Stimulated activated naive CD8-positive, alpha-beta T cell treated with anti-CD3 and anti-CD28 coated beads, Interleukin-15, amount 100 ng/mL, for 72 hours (primary cell): Measurements from ENCODE around the gene MINDY2.
A peak's percentile ranks its signal among the peaks of the same experiment; 100 is the strongest.
"Not testable (repeated sequence)": the region's sequence is repeated elsewhere in the genome, so short reads cannot be mapped to it uniquely, and the experiment has no call there.

ENCODE experiments used
- ATAC-seq: fragments of 150-1000 bp; cut with Tn5 transposase; 2 replicates; pipeline ENCODE4 v1.10.0; 2021; ENCODE audit warnings: mild to moderate bottlenecking, moderate library complexity
- DNase-seq, 2 donors: peaks; one replicate each; pipeline ENCODE4 v3.0.0; 2021 to 2022
- H3K27ac Mint-ChIP-seq, 2 donors: one replicate each; pipeline ENCODE4 v1.8.0; 2022; ENCODE audit warnings: mild to moderate bottlenecking in 2 of 2, mixed read lengths in 2 of 2, moderate library complexity in 2 of 2
- H3K27me3 Mint-ChIP-seq: one replicate; pipeline ENCODE4 v1.8.0; 2022; ENCODE audit warnings: mixed read lengths
- H3K4me1 Mint-ChIP-seq: one replicate; pipeline ENCODE4 v1.8.0; 2022; ENCODE audit warnings: mild to moderate bottlenecking, mixed read lengths
- H3K4me3 Mint-ChIP-seq, 2 donors: one replicate each; pipeline ENCODE4 v1.8.0; 2022; ENCODE audit warnings: mild to moderate bottlenecking in 2 of 2, mixed read lengths in 2 of 2, moderate library complexity in 1 of 2
- H3K9me3 Mint-ChIP-seq, 2 donors: one replicate each; pipeline ENCODE4 v1.8.0; 2022; ENCODE audit warnings: mixed read lengths in 2 of 2

Gene MINDY2

DNA sequence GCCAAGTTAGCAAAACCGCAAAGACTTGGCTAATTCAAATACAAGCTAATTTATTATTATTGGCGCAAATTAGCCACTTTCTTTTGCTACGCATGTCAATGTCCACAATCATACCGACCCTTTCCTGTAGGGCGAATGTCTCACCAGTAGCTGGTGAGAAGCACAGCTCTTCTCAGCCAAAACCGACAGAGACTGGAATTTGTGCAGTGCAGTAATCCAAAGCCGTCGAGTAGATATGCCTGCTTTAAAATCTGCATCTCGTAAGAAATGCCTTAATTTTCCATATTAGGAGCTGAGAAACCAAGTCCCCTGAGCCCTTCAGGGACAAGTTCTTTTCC, 614 bp upstream of the MINDY2 start:
- Mint-ChIP-seq H3K27ac (peak overlapping the region; percentile 93 to 94), H3K4me1 (peaks cover 7% of the 10 kb centered on the region), H3K27me3 (no peaks in the 10 kb centered on the region), H3K4me3 (peak overlapping the region in 1 of 2 donors; percentile 99), H3K9me3 (no peaks in the 10 kb centered on the region)
- peak; percentile 59 for ATAC-seq
- peak in 1 of 2 donors; percentile 53 for DNase-seq

GRCh38 chr15:58771621-58772250, 634 bp downstream of the MINDY2 start:
- DNase-seq (peak in 1 of 2 donors; percentile 13), ATAC-seq (peak; percentile 2)
- peaks cover 7% of the 10 kb centered on the region for H3K4me1 Mint-ChIP-seq
- H3K4me3 Mint-ChIP-seq, result peak overlapping the region in 1 of 2 donors; percentile 99
- peak overlapping the region; percentile 90 to 96 for H3K27ac Mint-ChIP-seq
- H3K27me3 Mint-ChIP-seq, result no peaks in the 10 kb centered on the region
- H3K9me3 Mint-ChIP-seq, result no peaks in the 10 kb centered on the region

DNA sequence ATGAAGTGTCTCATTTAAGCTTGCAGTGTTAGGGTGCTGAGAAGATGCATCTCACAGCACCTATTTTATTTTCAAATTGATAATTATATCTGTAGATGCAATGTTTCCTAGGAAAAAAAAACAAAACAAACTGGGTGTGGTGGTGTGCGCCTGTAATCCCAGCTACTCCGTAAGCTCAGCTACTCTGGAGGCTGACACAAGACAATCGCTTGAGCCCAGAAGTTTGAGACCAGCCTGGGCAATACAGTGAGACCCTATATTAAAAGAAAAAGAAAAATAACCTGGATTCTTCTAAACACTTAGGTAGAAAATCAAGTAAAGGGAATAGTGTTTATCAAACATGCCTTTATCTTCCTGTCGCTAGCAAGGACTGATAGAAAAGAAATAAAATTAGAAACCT, 1.9 kb downstream of the MINDY2 start:
- H3K27ac Mint-ChIP-seq, result no peak overlapping the region
- H3K4me1 Mint-ChIP-seq, result peaks cover 13% of the 10 kb centered on the region

GRCh38 chr15:58775402-58775801, 4.3 kb downstream of the MINDY2 start:
- Mint-ChIP-seq H3K4me3 (no peak overlapping the region), H3K4me1 (peaks cover 6% of the 10 kb centered on the region), H3K27me3 (no peaks in the 10 kb centered on the region), H3K27ac (no peak overlapping the region), H3K9me3 (no peaks in the 10 kb centered on the region)
- no peak for ATAC-seq
- DNase-seq, result no peak

More for the DNA sequence above, 1.9 kb downstream of the MINDY2 start:
- Mint-ChIP-seq H3K4me3 (peak overlapping the region in 1 of 2 donors; percentile 99), H3K27me3 (no peaks in the 10 kb centered on the region), H3K9me3 (no peaks in the 10 kb centered on the region)
- DNase-seq (no peak), ATAC-seq (no peak)

GRCh38 chr15:58777107-58777506, 6.0 kb downstream of the MINDY2 start:
- H3K27me3 Mint-ChIP-seq, result no peaks in the 10 kb centered on the region

GRCh38 chr15:58779554-58779953, 8.5 kb downstream of the MINDY2 start:
- Mint-ChIP-seq H3K27ac (no peak overlapping the region), H3K9me3 (no peaks in the 10 kb centered on the region), H3K4me1 (peaks cover 6% of the 10 kb centered on the region), H3K27me3 (no peaks in the 10 kb centered on the region), H3K4me3 (no peak overlapping the region)
- no peak for DNase-seq
- no peak for ATAC-seq

More at GRCh38 chr15:58777107-58777506, 6.0 kb downstream of the MINDY2 start:
- ATAC-seq (no peak), DNase-seq (no peak)
- H3K4me3 Mint-ChIP-seq, result no peak overlapping the region
- H3K9me3 Mint-ChIP-seq, result no peaks in the 10 kb centered on the region
- H3K27ac Mint-ChIP-seq, result peak overlapping the region in 1 of 2 donors; percentile 1
- peaks cover 6% of the 10 kb centered on the region for H3K4me1 Mint-ChIP-seq

GRCh38 chr15:58785355-58785754, 14.3 kb downstream of the MINDY2 start:
- Mint-ChIP-seq H3K27me3 (no peaks in the 10 kb centered on the region), H3K27ac (no peak overlapping the region), H3K9me3 (no peaks in the 10 kb centered on the region), H3K4me1 (no peaks in the 10 kb centered on the region), H3K4me3 (no peak overlapping the region)
- DNase-seq (no peak), ATAC-seq (no peak)

GRCh38 chr15:58788056-58788710, 17.1 kb downstream of the MINDY2 start:
- Mint-ChIP-seq H3K9me3 (no peaks in the 10 kb centered on the region), H3K27me3 (no peaks in the 10 kb centered on the region), H3K4me1 (no peaks in the 10 kb centered on the region), H3K27ac (no peak overlapping the region), H3K4me3 (no peak overlapping the region)
- no peak for DNase-seq
- no peak for ATAC-seq

DNA sequence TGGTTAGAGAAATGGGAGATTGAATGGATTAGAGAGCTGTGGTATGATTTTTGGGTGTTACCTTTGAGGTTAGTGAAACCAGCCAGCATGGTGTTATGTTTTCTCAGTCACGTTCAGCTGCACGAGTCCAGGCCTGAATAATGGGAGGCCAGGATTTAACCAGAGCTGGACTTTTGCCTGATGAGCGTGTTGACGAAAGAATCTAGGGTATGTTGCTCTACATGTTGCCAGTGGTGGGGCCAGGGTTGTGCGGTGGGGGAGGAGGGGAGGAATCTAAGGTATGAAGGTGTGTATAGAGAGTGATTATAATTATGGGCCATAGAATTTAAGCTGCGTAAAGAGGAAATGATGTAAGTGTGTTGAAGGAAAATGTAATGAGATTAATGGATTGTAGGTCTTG, 22.8 kb downstream of the MINDY2 start:
- no peaks in the 10 kb centered on the region for H3K27me3 Mint-ChIP-seq
- H3K4me3 Mint-ChIP-seq, result no peak overlapping the region
- H3K9me3 Mint-ChIP-seq, result no peaks in the 10 kb centered on the region
- H3K27ac Mint-ChIP-seq, result peak overlapping the region in 1 of 2 donors; percentile 57
- peaks cover 23% of the 10 kb centered on the region for H3K4me1 Mint-ChIP-seq
- no peak for ATAC-seq
- DNase-seq, result no peak

GRCh38 chr15:58795825-58796224, 24.7 kb downstream of the MINDY2 start:
- peak overlapping the region in 1 of 2 donors; percentile 3 for H3K27ac Mint-ChIP-seq
- DNase-seq (no peak), ATAC-seq (peak; percentile 50)
- no peaks in the 10 kb centered on the region for H3K27me3 Mint-ChIP-seq
- peaks cover 30% of the 10 kb centered on the region for H3K4me1 Mint-ChIP-seq
- H3K9me3 Mint-ChIP-seq, result no peaks in the 10 kb centered on the region
- H3K4me3 Mint-ChIP-seq, result no peak overlapping the region

- no peaks in the 10 kb centered on the region for H3K9me3 Mint-ChIP-seq
- ATAC-seq (no peak), DNase-seq (no peak)
- H3K4me1 Mint-ChIP-seq, result peaks cover 30% of the 10 kb centered on the region
- H3K27ac Mint-ChIP-seq, result no peak overlapping the region
- H3K27me3 Mint-ChIP-seq, result no peaks in the 10 kb centered on the region
- H3K4me3 Mint-ChIP-seq, result no peak overlapping the region
Measured at GRCh38 chr15:58797505-58797904, 26.4 kb downstream of the MINDY2 start.

DNA sequence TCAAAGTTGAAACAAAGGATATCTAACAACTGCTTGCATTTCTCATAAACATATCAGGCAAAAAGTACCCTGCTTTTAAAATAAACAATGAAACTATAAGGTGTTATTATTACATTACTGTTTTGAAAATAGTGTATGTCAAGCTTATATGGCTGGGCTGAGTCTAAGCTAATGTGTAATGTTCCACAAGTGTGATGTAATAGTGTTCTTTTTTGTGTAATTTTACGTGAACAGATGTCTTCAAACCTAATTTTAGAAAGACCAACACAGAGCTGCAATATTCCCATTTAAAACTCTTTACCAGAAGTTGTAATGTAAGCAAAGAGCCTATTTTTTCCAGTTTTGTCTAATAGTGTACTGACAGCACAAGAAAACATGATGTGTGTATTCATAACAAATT, 34.0 kb downstream of the MINDY2 start:
- Mint-ChIP-seq H3K9me3 (no peaks in the 10 kb centered on the region), H3K27ac (no peak overlapping the region), H3K27me3 (no peaks in the 10 kb centered on the region), H3K4me1 (peaks cover 7% of the 10 kb centered on the region), H3K4me3 (no peak overlapping the region)
- DNase-seq (no peak), ATAC-seq (no peak)

GRCh38 chr15:58823267-58823666, 52.2 kb downstream of the MINDY2 start:
- H3K4me3 Mint-ChIP-seq, H3K9me3 Mint-ChIP-seq, H3K27me3 Mint-ChIP-seq, H3K27ac Mint-ChIP-seq, DNase-seq, H3K4me1 Mint-ChIP-seq, ATAC-seq: not testable (repeated sequence)

- no peaks in the 10 kb centered on the region for H3K4me1 Mint-ChIP-seq
- ATAC-seq (no peak), DNase-seq (no peak)
- no peaks in the 10 kb centered on the region for H3K27me3 Mint-ChIP-seq
- no peak overlapping the region for H3K4me3 Mint-ChIP-seq
- no peaks in the 10 kb centered on the region for H3K9me3 Mint-ChIP-seq
- no peak overlapping the region for H3K27ac Mint-ChIP-seq
Measured at GRCh38 chr15:58830556-58830955, 59.5 kb downstream of the MINDY2 start.

- DNase-seq, H3K27ac Mint-ChIP-seq, ATAC-seq, H3K27me3 Mint-ChIP-seq, H3K4me3 Mint-ChIP-seq, H3K9me3 Mint-ChIP-seq, H3K4me1 Mint-ChIP-seq: not testable (repeated sequence)
Measured at GRCh38 chr15:58833681-58834426, 62.8 kb downstream of the MINDY2 start.

- no peak for ATAC-seq
Measured at GRCh38 chr15:58839485-58839884, 68.4 kb downstream of the MINDY2 start.

More at GRCh38 chr15:58839485-58839884, 68.4 kb downstream of the MINDY2 start:
- Mint-ChIP-seq H3K4me3 (no peak overlapping the region), H3K27me3 (no peaks in the 10 kb centered on the region), H3K4me1 (no peaks in the 10 kb centered on the region), H3K27ac (no peak overlapping the region), H3K9me3 (no peaks in the 10 kb centered on the region)
- no peak for DNase-seq
